Panc1 (cell line): ENCODE results near the gene KRT72. TPM values are rescaled to one million over a fixed set of nuclear protein-coding genes. Genes with fewer than 3 reads are reported as not detected.

Experiments used
- ATAC-seq: fragments of 200-7000 bp; cut with Tn5 transposase; 2 replicates; pipeline ENCODE4 v1.9.1; 2020; ENCODE audit warnings: mild to moderate bottlenecking, moderate library complexity
- BruUV-seq: library from RNA; stranded (reverse); fragments of 400-500 nt; replicated peaks from 2 replicates; lab custom pipeline; 2021; lab: Mats Ljungman, UMichigan
- CTCF ChIA-PET: fragments of 300-600 bp; sonication (Branson Sonifier 250); formaldehyde crosslinking; loops from one replicate; lab custom pipeline; 2022; ENCODE audit warnings: antibody characterized with exemption; lab: Charles Lee
- POLR2A ChIA-PET: fragments of 300-600 bp; sonication (Branson Sonifier 250); formaldehyde crosslinking; loops from one replicate; lab custom pipeline; 2022; ENCODE audit warnings: antibody characterized with exemption; lab: Charles Lee
- DNase-seq: peaks from one replicate; pipeline ENCODE4 v3.0.0-alpha.2; 2010; ENCODE audit warnings: low read depth, low spot score
- H3K27ac ChIP-seq: 2 replicates; pipeline ENCODE4 v1.5.1; 2011; ENCODE audit warnings: mild to moderate bottlenecking, low read length, inconsistent platforms
- H3K27me3 ChIP-seq: fragments of 200-500 bp; sonication (Bioruptor generic); 2 replicates; pipeline ENCODE4 v1.6.0; 2014; ENCODE audit warnings: low read length, inconsistent platforms; ENCODE audit not compliant: control insufficient read depth, insufficient read depth
- H3K36me3 ChIP-seq: fragments of 200-500 bp; sonication (Bioruptor generic); 2 replicates; pipeline ENCODE4 v1.5.1; 2014; ENCODE audit warnings: inconsistent platforms, mild to moderate bottlenecking, low read length, moderate library complexity; ENCODE audit not compliant: control insufficient read depth, insufficient read depth
- H3K4me1 ChIP-seq: 2 replicates; pipeline ENCODE4 v1.5.1; 2011; ENCODE audit warnings: inconsistent platforms, mild to moderate bottlenecking, low read length, moderate library complexity; ENCODE audit not compliant: control insufficient read depth, insufficient read depth
- H3K4me3 ChIP-seq, 2 experiments: 2 replicates each; pipeline ENCODE4 v1.5.1; 2011 to 2012; ENCODE audit warnings: low read depth in 2 of 2, low read length in 2 of 2, mild to moderate bottlenecking in 2 of 2, inconsistent platforms in 1 of 2, moderate library complexity in 1 of 2
- H3K9me3 ChIP-seq: fragments of 200-500 bp; sonication (Bioruptor generic); 2 replicates; pipeline ENCODE4 v1.5.1; 2014; ENCODE audit warnings: low read depth, mild to moderate bottlenecking, inconsistent platforms, low read length, moderate library complexity; ENCODE audit not compliant: control insufficient read depth, insufficient read depth
- CTCF ChIP-seq: fragments of 450-650 bp; IDR thresholded peaks from 2 replicates; pipeline ENCODE4 v1.5.1; 2017; ENCODE audit warnings: mild to moderate bottlenecking
- POLR2AphosphoS5 ChIP-seq: IDR thresholded peaks from 2 replicates; pipeline ENCODE4 v1.6.1; 2012; ENCODE audit warnings: mild to moderate bottlenecking, low read depth, low read length, moderate library complexity
- SIN3A ChIP-seq: IDR thresholded peaks from 2 replicates; pipeline ENCODE4 v1.6.1; 2012; ENCODE audit warnings: low read depth, mild to moderate bottlenecking, low read length, moderate library complexity, borderline replicate concordance; ENCODE audit not compliant: insufficient read depth
- TCF7L2 ChIP-seq: IDR thresholded peaks from 2 replicates; pipeline ENCODE4 v1.6.1; 2011; ENCODE audit warnings: mild to moderate bottlenecking, low read depth, low read length, inconsistent platforms
- in situ Hi-C: cut with HindIII; loops from 2 replicates; pipeline ENCODE4 v1.10.0; 2016; ENCODE audit warnings: low sequenced_read_pairs, low pct_unique_long_range_greater_than_20kb
- intact Hi-C: fragments of 100-400 bp; cut with micrococcal nuclease; formaldehyde crosslinking; loops from one replicate; pipeline ENCODE4 v1.10.0; 2022; ENCODE audit not compliant: unreplicated experiment
- total RNA-seq: library from RNA; stranded (reverse); gene quantifications from one replicate; pipeline ENCODE4 v1.2.1, GENCODE V29; 2021; ENCODE audit not compliant: unreplicated experiment
- TF ChIP-seq, protein P1 (sequence below), 2 experiments: IDR thresholded peaks; 2 replicates each; pipeline ENCODE4 v1.6.1; 2011 to 2012; ENCODE audit warnings: low read depth in 2 of 2, control low read depth in 1 of 2, low read length in 1 of 2, mild to moderate bottlenecking in 1 of 2, moderate library complexity in 1 of 2; ENCODE audit not compliant: insufficient read depth in 1 of 2

Gene KRT72
- total RNA-seq, 1 experiment from 2014 or later, result not detected

DNA sequence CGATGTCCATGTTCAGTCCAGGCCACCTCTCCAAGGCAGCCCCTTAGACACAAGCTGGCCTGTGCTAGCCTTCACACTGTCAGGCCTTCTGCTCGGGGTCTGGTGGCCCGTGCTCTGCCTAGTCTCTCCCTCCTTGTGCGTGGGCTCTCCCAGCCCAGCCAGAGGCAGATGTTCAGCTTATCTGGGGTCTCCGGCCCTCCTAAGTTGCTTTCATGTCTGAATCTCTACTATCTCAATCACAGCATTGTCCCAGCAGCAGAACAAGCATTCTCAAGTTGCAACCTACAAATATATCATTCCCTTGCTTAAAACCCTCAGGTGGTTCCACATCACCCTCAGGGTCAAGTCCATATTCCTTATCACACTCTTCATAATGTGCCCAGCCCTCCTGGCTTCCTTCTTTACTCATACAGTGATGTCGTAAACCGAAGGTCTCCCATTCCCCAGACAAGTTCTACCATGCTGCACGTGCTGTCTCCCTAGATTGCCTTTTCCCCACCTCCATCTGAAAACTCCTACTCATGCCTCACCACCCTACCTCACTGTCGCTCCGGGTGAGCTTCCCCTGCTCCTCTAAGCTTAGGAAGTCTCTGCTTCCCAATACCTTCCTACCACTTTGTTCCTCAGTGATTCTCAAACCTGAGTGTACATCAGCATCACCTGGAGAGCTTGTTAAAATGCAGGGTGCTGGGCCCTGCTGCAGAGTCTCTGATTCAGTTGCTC is 15.6 kb upstream of the KRT72 start:
- CTCF ChIA-PET, result no interaction called here
- POLR2A ChIA-PET, result no interaction called here
- TF ChIP-seq CTCF (no peak), POLR2AphosphoS5 (no peak), SIN3A (no peak), TCF7L2 (no peak)
- TF ChIP-seq, protein P1, sequence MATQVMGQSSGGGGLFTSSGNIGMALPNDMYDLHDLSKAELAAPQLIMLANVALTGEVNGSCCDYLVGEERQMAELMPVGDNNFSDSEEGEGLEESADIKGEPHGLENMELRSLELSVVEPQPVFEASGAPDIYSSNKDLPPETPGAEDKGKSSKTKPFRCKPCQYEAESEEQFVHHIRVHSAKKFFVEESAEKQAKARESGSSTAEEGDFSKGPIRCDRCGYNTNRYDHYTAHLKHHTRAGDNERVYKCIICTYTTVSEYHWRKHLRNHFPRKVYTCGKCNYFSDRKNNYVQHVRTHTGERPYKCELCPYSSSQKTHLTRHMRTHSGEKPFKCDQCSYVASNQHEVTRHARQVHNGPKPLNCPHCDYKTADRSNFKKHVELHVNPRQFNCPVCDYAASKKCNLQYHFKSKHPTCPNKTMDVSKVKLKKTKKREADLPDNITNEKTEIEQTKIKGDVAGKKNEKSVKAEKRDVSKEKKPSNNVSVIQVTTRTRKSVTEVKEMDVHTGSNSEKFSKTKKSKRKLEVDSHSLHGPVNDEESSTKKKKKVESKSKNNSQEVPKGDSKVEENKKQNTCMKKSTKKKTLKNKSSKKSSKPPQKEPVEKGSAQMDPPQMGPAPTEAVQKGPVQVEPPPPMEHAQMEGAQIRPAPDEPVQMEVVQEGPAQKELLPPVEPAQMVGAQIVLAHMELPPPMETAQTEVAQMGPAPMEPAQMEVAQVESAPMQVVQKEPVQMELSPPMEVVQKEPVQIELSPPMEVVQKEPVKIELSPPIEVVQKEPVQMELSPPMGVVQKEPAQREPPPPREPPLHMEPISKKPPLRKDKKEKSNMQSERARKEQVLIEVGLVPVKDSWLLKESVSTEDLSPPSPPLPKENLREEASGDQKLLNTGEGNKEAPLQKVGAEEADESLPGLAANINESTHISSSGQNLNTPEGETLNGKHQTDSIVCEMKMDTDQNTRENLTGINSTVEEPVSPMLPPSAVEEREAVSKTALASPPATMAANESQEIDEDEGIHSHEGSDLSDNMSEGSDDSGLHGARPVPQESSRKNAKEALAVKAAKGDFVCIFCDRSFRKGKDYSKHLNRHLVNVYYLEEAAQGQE (IDR thresholded peaks at IDR 0.05; ENCODE audit: insufficient read depth in 1 of 2, low read depth in 2 of 2, low read length in 1 of 2), result no peak

GRCh38 chr12:52615912-52616311 is 14.6 kb upstream of the KRT72 start:
- intact Hi-C loops (no loop called here), in situ Hi-C loops (no loop called here)
- TF ChIP-seq POLR2AphosphoS5 (no peak), CTCF (no peak), TCF7L2 (no peak), SIN3A (no peak)
- TF ChIP-seq, protein P1 (IDR thresholded peaks at IDR 0.05; ENCODE audit: insufficient read depth in 1 of 2, low read depth in 2 of 2, low read length in 1 of 2), result no peak
- H3K27me3 ChIP-seq, result peaks cover 8% of the 10 kb centered on the region
- ATAC-seq, result no peak
- H3K27ac ChIP-seq, result no peak overlapping the region
- CTCF ChIA-PET, result no interaction called here
- H3K4me3 ChIP-seq, result no peak overlapping the region
- H3K9me3 ChIP-seq, result no peaks in the 10 kb centered on the region
- POLR2A ChIA-PET, result no interaction called here
- no TSS peak for BruUV-seq
- H3K4me1 ChIP-seq, result no peaks in the 10 kb centered on the region
- H3K36me3 ChIP-seq, result no peaks in the 10 kb centered on the region
- DNase-seq, result no peak

More for the DNA sequence above, 15.6 kb upstream of the KRT72 start:
- DNase-seq (no peak), ATAC-seq (no peak)
- Histone ChIP-seq H3K27ac (no peak overlapping the region), H3K4me1 (no peaks in the 10 kb centered on the region), H3K9me3 (no peaks in the 10 kb centered on the region), H3K4me3 (no peak overlapping the region), H3K27me3 (peaks cover 5% of the 10 kb centered on the region), H3K36me3 (no peaks in the 10 kb centered on the region)
- intact Hi-C loops (no loop called here), in situ Hi-C loops (no loop called here)
- BruUV-seq, result no TSS peak
